ENCODE results near the gene AHSG.
"Not testable (repeated sequence)": the region's sequence is repeated elsewhere in the genome, so short reads cannot be mapped to it uniquely, and the experiment has no call there.

Gene AHSG

GRCh38 chr3:186621894-186622650 is 9.2 kb downstream of the AHSG start:
- ATAC-seq (no peak), DNase-seq (no peak)
- H3K4me3 Mint-ChIP-seq: no peak overlapping the region
- H3K9me3 Mint-ChIP-seq: no peaks in the 10 kb centered on the region
- H3K27me3 Mint-ChIP-seq: peaks cover 25% of the 10 kb centered on the region
- no peak overlapping the region for H3K27ac Mint-ChIP-seq
- H3K4me1 Mint-ChIP-seq: peaks cover 6% of the 10 kb centered on the region

- H3K4me3 Mint-ChIP-seq: no peak overlapping the region
- H3K27ac Mint-ChIP-seq: no peak overlapping the region
- DNase-seq (no peak), ATAC-seq (no peak)
- peaks cover 18% of the 10 kb centered on the region for H3K27me3 Mint-ChIP-seq
- no peaks in the 10 kb centered on the region for H3K9me3 Mint-ChIP-seq
- no peaks in the 10 kb centered on the region for H3K4me1 Mint-ChIP-seq
Observed at GRCh38 chr3:186622651-186623310, 9.9 kb downstream of the AHSG start.

GRCh38 chr3:186624598-186624997 is 11.7 kb downstream of the AHSG start:
- ATAC-seq (no peak), DNase-seq (no peak)
- no peak overlapping the region for H3K4me3 Mint-ChIP-seq
- peaks cover 7% of the 10 kb centered on the region for H3K27me3 Mint-ChIP-seq
- H3K9me3 Mint-ChIP-seq: no peaks in the 10 kb centered on the region
- H3K27ac Mint-ChIP-seq: no peak overlapping the region
- H3K4me1 Mint-ChIP-seq: no peaks in the 10 kb centered on the region

GRCh38 chr3:186625600-186626042 is 12.8 kb downstream of the AHSG start:
- no peak overlapping the region for H3K27ac Mint-ChIP-seq
- no peaks in the 10 kb centered on the region for H3K4me1 Mint-ChIP-seq
- DNase-seq (no peak), ATAC-seq (no peak)
- H3K4me3 Mint-ChIP-seq: no peak overlapping the region
- H3K9me3 Mint-ChIP-seq: no peaks in the 10 kb centered on the region
- peaks cover 3% of the 10 kb centered on the region for H3K27me3 Mint-ChIP-seq

GRCh38 chr3:186626254-186626847 is 13.5 kb downstream of the AHSG start:
- ATAC-seq (no peak), DNase-seq (no peak)
- Mint-ChIP-seq H3K27me3 (no peaks in the 10 kb centered on the region), H3K27ac (no peak overlapping the region), H3K4me3 (no peak overlapping the region), H3K4me1 (no peaks in the 10 kb centered on the region), H3K9me3 (no peaks in the 10 kb centered on the region)

GRCh38 chr3:186627852-186628414 is 15.1 kb downstream of the AHSG start:
- H3K27me3 Mint-ChIP-seq: no peaks in the 10 kb centered on the region
- H3K9me3 Mint-ChIP-seq: no peaks in the 10 kb centered on the region
- no peak for DNase-seq
- H3K27ac Mint-ChIP-seq: no peak overlapping the region
- no peak overlapping the region for H3K4me3 Mint-ChIP-seq
- no peak for ATAC-seq
- no peaks in the 10 kb centered on the region for H3K4me1 Mint-ChIP-seq

GRCh38 chr3:186628756-186629155 is 15.9 kb downstream of the AHSG start:
- no peak overlapping the region for H3K27ac Mint-ChIP-seq
- DNase-seq (no peak), ATAC-seq (no peak)
- H3K4me3 Mint-ChIP-seq: no peak overlapping the region
- H3K27me3 Mint-ChIP-seq: no peaks in the 10 kb centered on the region
- H3K4me1 Mint-ChIP-seq: no peaks in the 10 kb centered on the region
- H3K9me3 Mint-ChIP-seq: no peaks in the 10 kb centered on the region

GRCh38 chr3:186630950-186631641 is 18.2 kb downstream of the AHSG start:
- H3K27ac Mint-ChIP-seq: no peak overlapping the region
- ATAC-seq (no peak), DNase-seq (no peak)
- no peaks in the 10 kb centered on the region for H3K9me3 Mint-ChIP-seq
- H3K27me3 Mint-ChIP-seq: no peaks in the 10 kb centered on the region
- H3K4me3 Mint-ChIP-seq: no peak overlapping the region
- H3K4me1 Mint-ChIP-seq: no peaks in the 10 kb centered on the region

GRCh38 chr3:186633481-186633880 is 20.6 kb downstream of the AHSG start:
- Mint-ChIP-seq H3K27ac (no peak overlapping the region), H3K4me3 (no peak overlapping the region), H3K27me3 (no peaks in the 10 kb centered on the region), H3K9me3 (no peaks in the 10 kb centered on the region), H3K4me1 (no peaks in the 10 kb centered on the region)
- no peak for DNase-seq
- ATAC-seq: no peak

- DNase-seq, H3K9me3 Mint-ChIP-seq, ATAC-seq, H3K27me3 Mint-ChIP-seq, H3K4me3 Mint-ChIP-seq, H3K27ac Mint-ChIP-seq, H3K4me1 Mint-ChIP-seq: not testable (repeated sequence)
Observed at GRCh38 chr3:186634207-186634606, 21.3 kb downstream of the AHSG start.

GRCh38 chr3:186635532-186635931 is 22.7 kb downstream of the AHSG start:
- Mint-ChIP-seq H3K9me3 (no peaks in the 10 kb centered on the region), H3K4me3 (no peak overlapping the region), H3K4me1 (peaks cover 3% of the 10 kb centered on the region), H3K27me3 (peaks cover 4% of the 10 kb centered on the region), H3K27ac (no peak overlapping the region)
- ATAC-seq: no peak
- DNase-seq: no peak

- no peak for ATAC-seq
- Mint-ChIP-seq H3K27ac (no peak overlapping the region), H3K4me3 (no peak overlapping the region), H3K4me1 (peaks cover 13% of the 10 kb centered on the region), H3K27me3 (peaks cover 8% of the 10 kb centered on the region), H3K9me3 (no peaks in the 10 kb centered on the region)
- DNase-seq: no peak
Observed at GRCh38 chr3:186636536-186636935, 23.7 kb downstream of the AHSG start.

GRCh38 chr3:186637686-186638085 is 24.8 kb downstream of the AHSG start:
- Mint-ChIP-seq H3K27me3 (peaks cover 8% of the 10 kb centered on the region), H3K4me1 (peaks cover 24% of the 10 kb centered on the region), H3K4me3 (no peak overlapping the region), H3K9me3 (no peaks in the 10 kb centered on the region), H3K27ac (no peak overlapping the region)
- DNase-seq (no peak), ATAC-seq (no peak)

- no peak for DNase-seq
- no peak overlapping the region for H3K27ac Mint-ChIP-seq
- H3K4me1 Mint-ChIP-seq: peaks cover 30% of the 10 kb centered on the region
- no peak for ATAC-seq
- no peak overlapping the region for H3K4me3 Mint-ChIP-seq
- peaks cover 8% of the 10 kb centered on the region for H3K27me3 Mint-ChIP-seq
- H3K9me3 Mint-ChIP-seq: no peaks in the 10 kb centered on the region
Observed at GRCh38 chr3:186638259-186638658, 25.4 kb downstream of the AHSG start.

- ATAC-seq: no peak
- Mint-ChIP-seq H3K27ac (peak within 1 kb of the TSS in 1 of 2 donors; percentile 5), H3K27me3 (peaks cover 8% of the 10 kb centered on the region), H3K9me3 (no peaks in the 10 kb centered on the region), H3K4me3 (no peak within 1 kb of the TSS), H3K4me1 (peaks cover 41% of the 10 kb centered on the region)
- no peak for DNase-seq
Observed at GRCh38 chr3:186639778-186640472, 27.1 kb downstream of the AHSG start, which contains the start of gene FETUB. Gene FETUB, plus strand, starts transcription at chr3:186640399. Its CDS starts 62 bp downstream, at chr3:186640461.
